Peyer's patch (tissue), 4 donors: ENCODE data around the gene NOC3L.

Experiments used
- POLR2A ChIP-seq, 2 donors: fragments of 450-650 bp; IDR thresholded peaks; one replicate each; pipeline ENCODE4 v1.5.1; 2017; ENCODE audit warnings: antibody characterized with exemption in 2 of 2, mild to moderate bottlenecking in 2 of 2, moderate library complexity in 2 of 2
- TF ChIP-seq, protein P1 (sequence below), 6 experiments: fragments of 450-650 bp in 4 of 6; fragments of 200-600 bp in 2 of 6; sonication (generic) in 1 of 6; IDR thresholded peaks; one replicate each; pipeline ENCODE4 v1.5.1; 2017 to 2019; ENCODE audit warnings: antibody characterized with exemption in 6 of 6, mild to moderate bottlenecking in 3 of 6, moderate library complexity in 1 of 6

DNA sequence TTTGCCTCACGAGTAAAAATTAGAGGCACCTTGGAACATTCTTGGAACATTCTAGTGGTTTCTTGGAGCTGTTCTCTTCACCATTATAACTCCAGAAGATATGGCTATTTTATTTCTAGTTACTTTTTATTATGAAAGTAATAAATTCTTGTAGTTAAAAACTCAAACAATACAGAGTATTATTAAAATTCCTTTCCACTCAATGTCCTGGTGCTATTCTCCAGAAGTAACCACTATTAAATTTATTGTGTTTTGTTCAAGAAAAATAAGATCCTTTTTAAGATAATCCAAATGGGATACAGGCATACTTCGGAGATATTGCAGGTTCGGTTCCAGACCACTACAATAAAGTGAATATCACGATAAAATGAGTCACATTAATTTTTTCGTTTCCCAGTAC lies 68.6 kb downstream of the NOC3L start:
- TF ChIP-seq, protein P1, sequence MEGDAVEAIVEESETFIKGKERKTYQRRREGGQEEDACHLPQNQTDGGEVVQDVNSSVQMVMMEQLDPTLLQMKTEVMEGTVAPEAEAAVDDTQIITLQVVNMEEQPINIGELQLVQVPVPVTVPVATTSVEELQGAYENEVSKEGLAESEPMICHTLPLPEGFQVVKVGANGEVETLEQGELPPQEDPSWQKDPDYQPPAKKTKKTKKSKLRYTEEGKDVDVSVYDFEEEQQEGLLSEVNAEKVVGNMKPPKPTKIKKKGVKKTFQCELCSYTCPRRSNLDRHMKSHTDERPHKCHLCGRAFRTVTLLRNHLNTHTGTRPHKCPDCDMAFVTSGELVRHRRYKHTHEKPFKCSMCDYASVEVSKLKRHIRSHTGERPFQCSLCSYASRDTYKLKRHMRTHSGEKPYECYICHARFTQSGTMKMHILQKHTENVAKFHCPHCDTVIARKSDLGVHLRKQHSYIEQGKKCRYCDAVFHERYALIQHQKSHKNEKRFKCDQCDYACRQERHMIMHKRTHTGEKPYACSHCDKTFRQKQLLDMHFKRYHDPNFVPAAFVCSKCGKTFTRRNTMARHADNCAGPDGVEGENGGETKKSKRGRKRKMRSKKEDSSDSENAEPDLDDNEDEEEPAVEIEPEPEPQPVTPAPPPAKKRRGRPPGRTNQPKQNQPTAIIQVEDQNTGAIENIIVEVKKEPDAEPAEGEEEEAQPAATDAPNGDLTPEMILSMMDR (IDR thresholded peaks at IDR 0.05) = no peak
- TF ChIP-seq POLR2A (IDR thresholded peaks at IDR 0.05) = no peak
